Cardiac atrium fibroblast (primary cell): ENCODE measurements around the gene KLF2. TPM values are rescaled to one million over a fixed set of nuclear protein-coding genes. Genes with fewer than 3 reads are reported as not detected.

Source experiments
- total RNA-seq: library from RNA; depleted of rRNA; stranded (reverse); fragments of >200 nt; gene quantifications from 2 replicates; pipeline ENCODE4 v1.2.3, GENCODE V29; 2015

The KLF2 gene
- 11.8 and 33.9 TPM in 2 replicates for total RNA-seq

GRCh38 chr19:16324384-16325160, at the start of gene KLF2:
KLF2 (plus strand) TSS chr19:16324826; CDS start chr19:16324924, 98 bp downstream.

Other genes with a start within 250 kb of the KLF2 start
- gene TPM4, start 248.3 kb upstream of the KLF2 start, total RNA-seq: 872 and 1,132 TPM in 2 replicates
- gene RAB8A, start 212.9 kb upstream of the KLF2 start, total RNA-seq: 48.0 and 51.2 TPM in 2 replicates
- gene HSH2D, start 181.1 kb upstream of the KLF2 start, total RNA-seq: not detected in 2 replicates
- gene CIB3, start 151.3 kb upstream of the KLF2 start, total RNA-seq: not detected in 2 replicates
- gene FAM32A, start 139.4 kb upstream of the KLF2 start, total RNA-seq: 102 TPM in 2 replicates
- 103 and 130 TPM in 2 replicates for gene AP1M1, start 126.9 kb upstream of the KLF2 start, total RNA-seq
- 6.1 and 10.7 TPM in 2 replicates for gene EPS15L1, start 147.1 kb downstream of the KLF2 start, total RNA-seq
- gene CALR3, start 171.3 kb downstream of the KLF2 start, total RNA-seq: not detected in 2 replicates
- gene C19orf44, start 171.6 kb downstream of the KLF2 start, total RNA-seq: 0.54 and 3.1 TPM in 2 replicates
- 3.4 and 4.5 TPM in 2 replicates for gene CHERP, start 217.6 kb downstream of the KLF2 start, total RNA-seq
- 44.4 and 48.8 TPM in 2 replicates for gene SLC35E1, start 247.6 kb downstream of the KLF2 start, total RNA-seq